IMR-90 (cell line): ENCODE measurements around the gene YPEL3. TPM values are rescaled to one million over a fixed set of nuclear protein-coding genes. Genes with fewer than 3 reads are reported as not detected.

Source experiments
- ATAC-seq: fragments of 200-7000 bp; cut with Tn5 transposase; 2 replicates; pipeline ENCODE4 v1.9.1; 2020; ENCODE audit warnings: low read depth, mild to moderate bottlenecking, moderate library complexity
- BruUV-seq: library from RNA; stranded (reverse); fragments of 400-500 nt; replicated peaks from 2 replicates; lab custom pipeline; 2021; lab: Mats Ljungman, UMichigan
- CTCF ChIA-PET: fragments of 300-600 bp; formaldehyde crosslinking; extraction: SDS; loops from one replicate; lab custom pipeline; 2021; ENCODE audit warnings: antibody characterized with exemption; lab: Yijun Ruan, JAX
- POLR2A ChIA-PET: fragments of 300-600 bp; sonication (Branson Sonifier 250); formaldehyde crosslinking; loops from one replicate; lab custom pipeline; 2022; ENCODE audit warnings: antibody characterized with exemption; ENCODE audit not compliant: unreplicated experiment; lab: Charles Lee
- DNase-seq: peaks from one replicate; pipeline ENCODE4 v3.0.0; 2013
- H2AFZ ChIP-seq: replicated peaks from 2 replicates; pipeline ENCODE3; 2013; ENCODE audit warnings: low read length, mild to moderate bottlenecking; ENCODE audit not compliant: poor library complexity
- H2AK5ac ChIP-seq: 2 replicates; pipeline ENCODE4 v1.6.1; 2013; ENCODE audit warnings: low read depth, low read length, inconsistent platforms
- H2AK9ac ChIP-seq: replicated peaks from 2 replicates; pipeline ENCODE3; 2013; ENCODE audit warnings: mild to moderate bottlenecking, low read depth, low read length, moderate library complexity; ENCODE audit not compliant: poor library complexity
- H2BK120ac ChIP-seq: 2 replicates; pipeline ENCODE4 v1.6.1; 2013; ENCODE audit warnings: low read depth, low read length, inconsistent platforms
- H2BK15ac ChIP-seq: 3 replicates; pipeline ENCODE4 v1.6.1; 2013; ENCODE audit warnings: low read depth, low read length, inconsistent platforms
- H2BK20ac ChIP-seq: 2 replicates; pipeline ENCODE4 v1.6.1; 2013; ENCODE audit warnings: low read depth, mild to moderate bottlenecking, inconsistent platforms, low read length, moderate library complexity
- H2BK5ac ChIP-seq: 2 replicates; pipeline ENCODE4 v1.6.1; 2013; ENCODE audit warnings: mild to moderate bottlenecking, low read depth, low read length, inconsistent platforms; ENCODE audit not compliant: poor library complexity, severe bottlenecking
- H3K14ac ChIP-seq: replicated peaks from 2 replicates; pipeline ENCODE4 v1.6.1; 2013; ENCODE audit warnings: low read depth, low read length, inconsistent platforms
- H3K18ac ChIP-seq: 2 replicates; pipeline ENCODE4 v1.6.1; 2013; ENCODE audit warnings: low read depth, low read length, control low read depth
- H3K23ac ChIP-seq: 2 replicates; pipeline ENCODE4 v1.6.1; 2013; ENCODE audit warnings: low read depth, low read length, inconsistent platforms
- H3K27ac ChIP-seq: 2 replicates; pipeline ENCODE4 v1.5.1; 2013; ENCODE audit warnings: mild to moderate bottlenecking, control low read depth, low read length; ENCODE audit not compliant: insufficient read depth
- H3K27me3 ChIP-seq: 2 replicates; pipeline ENCODE4 v1.6.1; 2013; ENCODE audit warnings: low read length; ENCODE audit not compliant: control insufficient read depth, insufficient read depth
- H3K36me3 ChIP-seq: 2 replicates; pipeline ENCODE4 v1.6.1; 2013; ENCODE audit warnings: low read length, mixed read lengths; ENCODE audit not compliant: control insufficient read depth, insufficient read depth
- H3K4ac ChIP-seq: 2 replicates; pipeline ENCODE4 v1.6.1; 2013; ENCODE audit warnings: low read depth, low read length, inconsistent platforms
- H3K4me1 ChIP-seq: 2 replicates; pipeline ENCODE4 v1.6.1; 2013; ENCODE audit warnings: low read length, mixed read lengths; ENCODE audit not compliant: control insufficient read depth, insufficient read depth
- H3K4me2 ChIP-seq: 2 replicates; pipeline ENCODE4 v1.6.1; 2013; ENCODE audit warnings: low read depth, mild to moderate bottlenecking, control low read depth, low read length, moderate library complexity
- H3K4me3 ChIP-seq: 2 replicates; pipeline ENCODE4 v1.5.1; 2013; ENCODE audit warnings: low read depth, mild to moderate bottlenecking, control low read depth, low read length, moderate library complexity; ENCODE audit not compliant: insufficient read depth
- H3K56ac ChIP-seq: 2 replicates; pipeline ENCODE4 v1.6.1; 2013; ENCODE audit warnings: low read length, inconsistent platforms; ENCODE audit not compliant: insufficient read depth; ENCODE audit errors: extremely low read depth
- H3K79me1 ChIP-seq, 2 experiments: 2 replicates each; pipeline ENCODE4 v1.6.1; 2013; ENCODE audit warnings: low read length in 2 of 2, inconsistent platforms in 1 of 2, low read depth in 1 of 2
- H3K9ac ChIP-seq: 2 replicates; pipeline ENCODE4 v1.6.1; 2013; ENCODE audit warnings: low read depth, low read length, control low read depth
- H3K9me1 ChIP-seq: 2 replicates; pipeline ENCODE4 v1.6.1; 2013; ENCODE audit warnings: low read length, inconsistent platforms; ENCODE audit not compliant: insufficient read depth
- H3K9me3 ChIP-seq: 2 replicates; pipeline ENCODE4 v1.6.1; 2013; ENCODE audit warnings: low read length; ENCODE audit not compliant: control insufficient read depth, insufficient read depth
- H4K20me1 ChIP-seq: 2 replicates; pipeline ENCODE4 v1.6.1; 2013; ENCODE audit warnings: low read length, inconsistent platforms; ENCODE audit not compliant: insufficient read depth
- H4K5ac ChIP-seq: 2 replicates; pipeline ENCODE4 v1.6.1; 2013; ENCODE audit warnings: mild to moderate bottlenecking, low read depth, low read length, control low read depth
- H4K8ac ChIP-seq, 2 experiments: 2 replicates each; pipeline ENCODE4 v1.6.1; 2013; ENCODE audit warnings: low read depth in 2 of 2, low read length in 2 of 2, control low read depth in 1 of 2, inconsistent platforms in 1 of 2
- H4K91ac ChIP-seq: 2 replicates; pipeline ENCODE4 v1.6.1; 2013; ENCODE audit warnings: low read depth, low read length, inconsistent platforms; ENCODE audit not compliant: insufficient read depth
- BHLHE40 ChIP-seq: fragments of 150-350 bp; IDR thresholded peaks from 2 replicates; pipeline ENCODE4 v1.6.1; 2016; ENCODE audit warnings: mild to moderate bottlenecking, low read depth, low read length
- CHD1 ChIP-seq: IDR thresholded peaks from 2 replicates; pipeline ENCODE4 v1.6.1; 2012; ENCODE audit warnings: low read depth, low read length, improper control_type of control experiment
- ELK1 ChIP-seq: fragments of 150-350 bp; IDR thresholded peaks from 2 replicates; pipeline ENCODE4 v1.6.1; 2016; ENCODE audit warnings: low read depth, mild to moderate bottlenecking, low read length, moderate library complexity, borderline replicate concordance
- FOS ChIP-seq: fragments of 150-350 bp; IDR thresholded peaks from 2 replicates; pipeline ENCODE4 v1.6.1; 2016; ENCODE audit warnings: low read depth, low read length
- MAFK ChIP-seq: IDR thresholded peaks from 2 replicates; pipeline ENCODE4 v1.6.1; 2012; ENCODE audit warnings: low read depth, low read length, improper control_type of control experiment
- MAZ ChIP-seq: IDR thresholded peaks from 2 replicates; pipeline ENCODE4 v1.6.1; 2012; ENCODE audit warnings: low read depth, mild to moderate bottlenecking, low read length, improper control_type of control experiment, moderate library complexity, borderline replicate concordance
- MXI1 ChIP-seq: IDR thresholded peaks from 2 replicates; pipeline ENCODE4 v1.6.1; 2012; ENCODE audit warnings: low read depth, mild to moderate bottlenecking, low read length, moderate library complexity, borderline replicate concordance
- NFE2L2 ChIP-seq: fragments of 150-350 bp; IDR thresholded peaks from 2 replicates; pipeline ENCODE4 v1.6.1; 2016; ENCODE audit warnings: low read depth, mild to moderate bottlenecking, low read length
- POLR2A ChIP-seq: IDR thresholded peaks from 2 replicates; pipeline ENCODE4 v1.6.1; 2012; ENCODE audit warnings: mild to moderate bottlenecking, low read depth, low read length
- RAD21 ChIP-seq: IDR thresholded peaks from 2 replicates; pipeline ENCODE4 v1.6.1; 2012; ENCODE audit warnings: low read length, improper control_type of control experiment
- RCOR1 ChIP-seq: IDR thresholded peaks from 2 replicates; pipeline ENCODE4 v1.6.1; 2012; ENCODE audit warnings: mild to moderate bottlenecking, low read length, improper control_type of control experiment; ENCODE audit not compliant: insufficient replicate concordance
- SMC3 ChIP-seq: fragments of 150-350 bp; IDR thresholded peaks from 2 replicates; pipeline ENCODE4 v1.6.1; 2016; ENCODE audit warnings: low read depth, mild to moderate bottlenecking, antibody characterized with exemption, low read length, moderate library complexity
- USF2 ChIP-seq: fragments of 150-350 bp; IDR thresholded peaks from 2 replicates; pipeline ENCODE4 v1.6.1; 2017; ENCODE audit warnings: mild to moderate bottlenecking, antibody characterized with exemption, low read length, low read depth
- WGBS, 2 experiments: methylation state at CpG; one replicate each; pipeline versions ENCODE4 v1.1.5 to v1.1.7; 2013; ENCODE audit warnings: missing lambda C conversion rate in 2 of 2; ENCODE audit not compliant: insufficient read length in 1 of 2; ENCODE audit errors: extremely low coverage in 2 of 2; 5-methylcytosine and 5-hydroxymethylcytosine counted together
- dilution Hi-C: fragments of 300-500 bp; cut with HindIII; formaldehyde crosslinking; loops from one replicate; pipeline ENCODE4 v1.14.3; 2018; ENCODE audit warnings: low sequenced_read_pairs; ENCODE audit not compliant: unreplicated experiment
- in situ Hi-C: fragments of 300-500 bp; cut with MboI; formaldehyde crosslinking; loops from 3 replicates; pipeline ENCODE4 v1.14.3; 2019; ENCODE audit warnings: low sequenced_read_pairs, inconsistent platforms, mixed read lengths
- intact Hi-C: fragments of 100-400 bp; cut with micrococcal nuclease; formaldehyde crosslinking; loops from 2 replicates; pipeline ENCODE4 v1.10.0; 2022
- polyA plus RNA-seq, 3 experiments: library from polyadenylated mRNA; depleted of rRNA; stranded (reverse); fragments of >200 nt; gene quantifications; 2 replicates each; pipeline ENCODE4 v1.2.3, GENCODE V29; 2012; ENCODE audit warnings: low replicate concordance in 1 of 3
- total RNA-seq: library from RNA; depleted of rRNA; stranded (reverse); fragments of >200 nt; gene quantifications from 2 replicates; pipeline ENCODE4 v1.2.3, GENCODE V29; 2012

The YPEL3 gene
- total and polyA plus RNA-seq, 2 of the 4 experiments (the other 2 are of a cell fraction): 1.1 to 25.6 TPM

DNA sequence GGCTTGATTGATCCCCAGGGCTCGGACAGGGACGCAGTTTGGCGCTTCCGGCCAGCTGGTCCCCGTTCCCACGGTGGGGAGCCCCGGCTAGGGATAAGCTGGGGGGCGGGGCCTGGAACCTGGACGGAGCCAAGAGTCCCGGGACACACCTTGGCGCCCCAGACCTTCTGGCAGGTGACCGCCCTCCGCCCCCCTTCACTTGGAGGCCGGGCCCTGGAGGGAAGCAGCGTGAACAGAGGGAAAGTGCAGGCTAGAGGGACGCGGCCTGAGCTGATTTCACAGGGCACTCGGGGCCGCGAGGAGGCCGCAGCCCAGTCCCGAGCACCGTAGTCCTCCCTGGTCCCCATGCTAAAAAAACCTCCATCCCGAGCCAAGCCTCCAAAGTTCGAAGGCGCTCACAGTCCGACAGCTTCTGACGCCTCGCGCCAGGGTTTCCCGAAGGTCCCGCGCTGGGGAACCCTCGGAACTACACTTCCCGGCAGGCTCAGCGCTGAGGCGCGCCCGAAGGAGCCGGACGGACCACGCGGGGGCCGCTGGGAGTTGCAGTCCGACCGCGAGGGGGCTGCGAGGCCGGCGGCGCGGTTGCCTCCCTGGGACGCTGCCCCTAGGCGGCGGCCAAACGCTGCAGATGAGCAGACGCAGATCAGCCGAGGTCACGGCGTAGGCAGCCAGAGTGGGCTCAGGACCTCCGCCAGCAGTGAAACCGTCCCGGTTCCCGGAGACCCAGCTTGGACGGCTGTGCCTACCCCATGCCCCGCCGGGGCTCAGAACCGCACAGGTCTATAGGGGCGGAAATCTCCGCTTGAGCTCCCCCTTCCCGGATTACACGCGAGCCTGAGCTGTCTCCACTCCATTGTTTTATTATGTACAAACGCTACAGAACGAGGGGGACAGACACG lies 4.3 kb downstream of the YPEL3 start, which contains the start of gene TBX6:
TBX6 (minus strand) TSS at position 451 of the 899 bp plus-strand sequence. CDS start 731 bp downstream, outside the sequence.
- Histone ChIP-seq H3K56ac (0 out of 2 replicates have a peak within 1 kb of the TSS, but pooled peaks have one; percentile 24), H2AK9ac (peak within 1 kb of the TSS; percentile 91), H3K9me3 (peaks cover 2% of the 10 kb centered on the region), H2AFZ (peak within 1 kb of the TSS; percentile 91), H4K8ac (peak within 1 kb of the TSS; percentile 54 to 89), H4K5ac (peak within 1 kb of the TSS; percentile 45), H3K9ac (peak within 1 kb of the TSS; percentile 35), H2BK120ac (0 out of 2 replicates have a peak within 1 kb of the TSS, but pooled peaks have one; percentile 18), H4K20me1 (no peaks in the 10 kb centered on the region), H3K4me1 (peaks cover 14% of the 10 kb centered on the region), H2BK5ac (no peak within 1 kb of the TSS), H3K23ac (peak within 1 kb of the TSS; percentile 41; the same call in 1 of the 2 replicates), H4K91ac (0 out of 2 replicates have a peak within 1 kb of the TSS, but pooled peaks have one; percentile 2), H3K27ac (peak within 1 kb of the TSS; percentile 2; the same call in 1 of the 2 replicates), H3K14ac (peak within 1 kb of the TSS; percentile 57; the same call in 1 of the 2 replicates), H3K18ac (no peak within 1 kb of the TSS), H3K36me3 (peaks cover 6% of the 10 kb centered on the region), H3K4me3 (peak within 1 kb of the TSS; percentile 42), H2BK20ac (no peak within 1 kb of the TSS), H2AK5ac (peak within 1 kb of the TSS; percentile 48; the same call in 1 of the 2 replicates), H3K79me1 (peaks cover 0 to 18% of the 10 kb centered on the region in 2 experiments; a peak in 2 of 4 replicates), H2BK15ac (no peak within 1 kb of the TSS), H3K4me2 (peak within 1 kb of the TSS; percentile 71), H3K9me1 (no peaks in the 10 kb centered on the region), H3K4ac (peak within 1 kb of the TSS; percentile 52), H3K27me3 (no peaks in the 10 kb centered on the region)
- in situ Hi-C loops: no loop called here
- ChIA-PET POLR2A (no interaction called here), CTCF (interaction anchor here (0.5 to 1.4 kb wide), 9 partner anchors 11 to 1535 kb away, joined by 3 to 5 read pairs (median 3); no protein-coding TSS in a partner anchor)
- 5% methylated on average over 59 of the region's 76 CpGs; no CpG with 5 or more reads in 1 of the 2 experiments for WGBS, 2 experiments
- dilution Hi-C loops: no loop called here
- peak; percentile 81 for DNase-seq
- ATAC-seq: peak; percentile 92
- intact Hi-C loops: loop anchor here (2.0 to 10.0 kb wide), 2 partner anchors 277 to 313 kb away; partner anchors contain the start of gene ZNF771
- no TSS peak for BruUV-seq
- no peak for TF ChIP-seq NFE2L2
- TF ChIP-seq ELK1: no peak
- TF ChIP-seq FOS: 0 out of 2 replicates have a peak, but pooled peaks have one; percentile 4
- peak; percentile 49 for TF ChIP-seq SMC3
- TF ChIP-seq MXI1: no peak
- TF ChIP-seq BHLHE40: no peak
- TF ChIP-seq MAFK: no peak
- peak; percentile 27; the same call in 1 of the 2 replicates for TF ChIP-seq USF2
- peak; percentile 82 for TF ChIP-seq RAD21
- no peak for TF ChIP-seq CHD1
- peak; percentile 91 for TF ChIP-seq MAZ
- TF ChIP-seq POLR2A: no peak
- no peak for TF ChIP-seq RCOR1
